OCI-LY7 (cell line): ENCODE results near the gene GABRR2.

Source experiments
- CTCF ChIP-seq: fragments of 200-600 bp; sonication (generic); conservative IDR thresholded peaks from 2 replicates; pipeline ENCODE4 v1.5.1; 2014; ENCODE audit warnings: mild to moderate bottlenecking, antibody characterized with exemption, low read length, moderate library complexity, mixed read lengths
- EZH2phosphoT487 ChIP-seq: fragments of 200-600 bp; sonication (generic); IDR thresholded peaks from 2 replicates; pipeline ENCODE4 v1.6.1; 2018; ENCODE audit warnings: low read depth, borderline replicate concordance, mild to moderate bottlenecking, mixed run types, antibody characterized with exemption, low read length, moderate library complexity, mixed read lengths

- TF ChIP-seq CTCF (no peak), EZH2phosphoT487 (no peak)
These were observed 6.3 kb upstream of the GABRR2 start for GRCh38 chr6:89321131-89321970.
